H9 (cell line): ENCODE measurements around the gene SLMAP. TPM values are rescaled to one million over a fixed set of nuclear protein-coding genes. Genes with fewer than 3 reads are reported as not detected.

Experiments used
- DNase-seq: peaks from one replicate; pipeline ENCODE4 v3.0.0-alpha.2; 2017
- H2AFZ ChIP-seq: one replicate; pipeline ENCODE4 v1.6.1; 2013; ENCODE audit warnings: mild to moderate bottlenecking, low read length, control low read depth, moderate library complexity
- H2AK5ac ChIP-seq: 2 replicates; pipeline ENCODE4 v1.6.1; 2013; ENCODE audit warnings: low read length, control low read depth, mixed read lengths; ENCODE audit not compliant: insufficient read length
- H2BK120ac ChIP-seq: one replicate; pipeline ENCODE4 v1.6.1; 2013; ENCODE audit warnings: low read depth, mild to moderate bottlenecking, low read length, control low read depth, inconsistent platforms; ENCODE audit not compliant: poor library complexity, severe bottlenecking
- H2BK12ac ChIP-seq: 2 replicates; pipeline ENCODE4 v1.6.1; 2013; ENCODE audit warnings: low read length, control low read depth, mixed read lengths, low read depth; ENCODE audit not compliant: insufficient read length
- H2BK15ac ChIP-seq: 2 replicates; pipeline ENCODE4 v1.6.1; 2013; ENCODE audit warnings: low read depth, low read length, control low read depth
- H2BK20ac ChIP-seq: one replicate; pipeline ENCODE4 v1.6.1; 2013; ENCODE audit warnings: low read depth, mild to moderate bottlenecking, low read length, control low read depth, inconsistent platforms; ENCODE audit not compliant: poor library complexity, severe bottlenecking
- H2BK5ac ChIP-seq: 2 replicates; pipeline ENCODE4 v1.6.1; 2013; ENCODE audit warnings: low read length, control low read depth, mixed read lengths; ENCODE audit not compliant: insufficient read length
- H3K14ac ChIP-seq: 2 replicates; pipeline ENCODE4 v1.6.1; 2013; ENCODE audit warnings: low read length, control low read depth; ENCODE audit not compliant: insufficient read depth
- H3K18ac ChIP-seq: 2 replicates; pipeline ENCODE4 v1.6.1; 2013; ENCODE audit warnings: low read depth, mild to moderate bottlenecking, mixed read lengths, low read length, control low read depth; ENCODE audit not compliant: insufficient read length
- H3K23ac ChIP-seq: 2 replicates; pipeline ENCODE4 v1.6.1; 2013; ENCODE audit warnings: low read length, control low read depth, mixed read lengths, low read depth; ENCODE audit not compliant: insufficient read length
- H3K23me2 ChIP-seq: 2 replicates; pipeline ENCODE4 v1.6.1; 2013; ENCODE audit warnings: low read depth, mild to moderate bottlenecking, mixed read lengths, low read length, control low read depth; ENCODE audit not compliant: insufficient read length, poor library complexity, severe bottlenecking
- H3K27ac ChIP-seq: 2 replicates; pipeline ENCODE4 v1.5.1; 2013; ENCODE audit warnings: low read length, control low read depth, mixed read lengths, low read depth; ENCODE audit not compliant: insufficient read length
- H3K27me3 ChIP-seq: 2 replicates; pipeline ENCODE4 v1.6.1; 2013; ENCODE audit warnings: low read length, control low read depth, inconsistent platforms; ENCODE audit not compliant: insufficient read depth
- H3K4ac ChIP-seq: 2 replicates; pipeline ENCODE4 v1.6.1; 2013; ENCODE audit warnings: low read depth, mild to moderate bottlenecking, control low read depth, inconsistent platforms, low read length, moderate library complexity
- H3K4me1 ChIP-seq: 2 replicates; pipeline ENCODE4 v1.6.1; 2013; ENCODE audit warnings: low read length, control low read depth, inconsistent platforms; ENCODE audit not compliant: insufficient read depth
- H3K4me2 ChIP-seq: 2 replicates; pipeline ENCODE4 v1.6.1; 2013; ENCODE audit warnings: low read length, control low read depth, mixed read lengths; ENCODE audit not compliant: insufficient read length, insufficient read depth
- H3K56ac ChIP-seq: 2 replicates; pipeline ENCODE4 v1.6.1; 2013; ENCODE audit warnings: low read depth, mild to moderate bottlenecking, mixed read lengths, low read length, control low read depth; ENCODE audit not compliant: insufficient read length
- H3K79me1 ChIP-seq: 2 replicates; pipeline ENCODE4 v1.6.1; 2013; ENCODE audit warnings: low read depth, mild to moderate bottlenecking, moderate library complexity, low read length, control low read depth, inconsistent platforms; ENCODE audit not compliant: insufficient read depth, poor library complexity, severe bottlenecking
- H3K79me2 ChIP-seq: 2 replicates; pipeline ENCODE4 v1.6.1; 2013; ENCODE audit warnings: low read length, control low read depth, inconsistent platforms; ENCODE audit not compliant: insufficient read depth
- H3K9ac ChIP-seq: 2 replicates; pipeline ENCODE4 v1.6.1; 2013; ENCODE audit warnings: low read length, control low read depth, mixed read lengths; ENCODE audit not compliant: insufficient read length; ENCODE audit errors: extremely low read depth
- H3K9me3 ChIP-seq: one replicate; pipeline ENCODE4 v1.6.1; 2013; ENCODE audit warnings: low read depth, low read length, inconsistent platforms; ENCODE audit not compliant: control insufficient read depth
- H3T11ph ChIP-seq: one replicate; pipeline ENCODE4 v1.6.1; 2013; ENCODE audit warnings: mild to moderate bottlenecking, low read length, control low read depth, inconsistent platforms
- H4K20me1 ChIP-seq: one replicate; pipeline ENCODE4 v1.6.1; 2013; ENCODE audit not compliant: control insufficient read depth, insufficient read length, insufficient read depth
- H4K5ac ChIP-seq: 2 replicates; pipeline ENCODE4 v1.6.1; 2013; ENCODE audit warnings: low read depth, mild to moderate bottlenecking, mixed read lengths, low read length, control low read depth; ENCODE audit not compliant: insufficient read length
- H4K8ac ChIP-seq: replicated peaks from 2 replicates; pipeline ENCODE4 v1.6.1; 2013; ENCODE audit warnings: low read length, control low read depth, mixed read lengths, low read depth; ENCODE audit not compliant: insufficient read length
- H4K91ac ChIP-seq: 2 replicates; pipeline ENCODE4 v1.6.1; 2013; ENCODE audit warnings: low read depth, mild to moderate bottlenecking, moderate library complexity, mixed read lengths, low read length, control low read depth; ENCODE audit not compliant: insufficient read length
- H3K27ac Mint-ChIP-seq, 3 experiments: 2 replicates in 2 of 3; 3 replicates in 1 of 3; pipeline ENCODE4 v1.8.0; 2020 to 2021; ENCODE audit warnings: mixed read lengths in 3 of 3, mild to moderate bottlenecking in 1 of 3, moderate library complexity in 1 of 3
- H3K27me3 Mint-ChIP-seq: 2 replicates; pipeline ENCODE4 v1.8.0; 2021; ENCODE audit warnings: low read depth, mild to moderate bottlenecking, moderate library complexity, mixed read lengths
- H3K36me3 Mint-ChIP-seq, 3 experiments: 2 replicates in 2 of 3; 3 replicates in 1 of 3; pipeline ENCODE4 v1.8.0; 2020 to 2021; ENCODE audit warnings: low read depth in 3 of 3, mixed read lengths in 3 of 3; ENCODE audit not compliant: insufficient read depth in 1 of 3
- H3K4me1 Mint-ChIP-seq, 2 experiments: 2 replicates each; pipeline ENCODE4 v1.8.0; 2020; ENCODE audit warnings: mixed read lengths in 2 of 2
- H3K4me3 Mint-ChIP-seq, 2 experiments: 2 replicates in 1 of 2; 3 replicates in 1 of 2; pipeline ENCODE4 v1.8.0; 2020 to 2021; ENCODE audit warnings: mild to moderate bottlenecking in 2 of 2, mixed read lengths in 2 of 2, moderate library complexity in 1 of 2
- H3K9me3 Mint-ChIP-seq, 2 experiments: 2 replicates in 1 of 2; 3 replicates in 1 of 2; pipeline ENCODE4 v1.8.0; 2020; ENCODE audit warnings: mild to moderate bottlenecking in 2 of 2, mixed read lengths in 2 of 2, moderate library complexity in 1 of 2
- CTCF ChIP-seq: fragments of 200-600 bp; sonication (generic); conservative IDR thresholded peaks from 3 replicates; pipeline ENCODE4 v1.8.0; 2021; ENCODE audit warnings: antibody characterized with exemption, mild to moderate bottlenecking
- WGBS: extraction: QIAGEN DNeasy Blood & Tissue Kit; methylation state at CpG from one replicate; pipeline ENCODE4 v1.1.7; 2013; ENCODE audit warnings: missing lambda C conversion rate, low lambda C conversion rate, mixed read lengths; ENCODE audit not compliant: insufficient read length; ENCODE audit errors: extremely low coverage; 5-methylcytosine and 5-hydroxymethylcytosine counted together
- total RNA-seq: library from RNA; stranded (reverse); gene quantifications from 2 replicates; pipeline ENCODE4 v1.2.1, GENCODE V29; 2021

SLMAP gene
- total RNA-seq, 1 experiment from 2014 or later: 65.1 TPM

- H3K56ac ChIP-seq: no peak overlapping the region
- H3K27me3 Mint-ChIP-seq: no peaks in the 10 kb centered on the region
- H3K23me2 ChIP-seq: no peaks in the 10 kb centered on the region
- H4K8ac ChIP-seq: no peak overlapping the region
- H3K27ac ChIP-seq: no peak overlapping the region
- H3K4me2 ChIP-seq: no peak overlapping the region
- no peaks in the 10 kb centered on the region for H3K4me1 Mint-ChIP-seq
- H2AFZ ChIP-seq: no peak overlapping the region
- H3K4me3 Mint-ChIP-seq: no peak overlapping the region
- no peaks in the 10 kb centered on the region for H3K9me3 Mint-ChIP-seq
- no peak overlapping the region for H4K91ac ChIP-seq
- peaks cover 5% of the 10 kb centered on the region for H3K79me1 ChIP-seq
- no peak overlapping the region for H3K23ac ChIP-seq
- no peak overlapping the region for H2BK5ac ChIP-seq
- H3K18ac ChIP-seq: no peak overlapping the region
- no peak overlapping the region for H2BK20ac ChIP-seq
- no peaks in the 10 kb centered on the region for H3K27me3 ChIP-seq
- H4K5ac ChIP-seq: no peak overlapping the region
- WGBS: no CpG with 5 or more reads among the region's 1 CpG
- H3K27ac Mint-ChIP-seq: no peak overlapping the region
- no peak for DNase-seq
- H3K9me3 ChIP-seq: no peaks in the 10 kb centered on the region
- H3K4ac ChIP-seq: no peak overlapping the region
- no peaks in the 10 kb centered on the region; a peak in 1 of 7 replicates for H3K36me3 Mint-ChIP-seq
- no peak overlapping the region for H3K9ac ChIP-seq
- no peak overlapping the region for H2BK12ac ChIP-seq
- TF ChIP-seq CTCF: no peak
- H3K79me2 ChIP-seq: peaks cover 2% of the 10 kb centered on the region; the same call in 1 of the 2 replicates
- H4K20me1 ChIP-seq: no peaks in the 10 kb centered on the region
- no peak overlapping the region for H2AK5ac ChIP-seq
- H3K14ac ChIP-seq: no peak overlapping the region
- H3K4me1 ChIP-seq: no peaks in the 10 kb centered on the region
- H2BK120ac ChIP-seq: no peak overlapping the region
- no peak overlapping the region for H3T11ph ChIP-seq
- no peak overlapping the region for H2BK15ac ChIP-seq
Observed at GRCh38 chr3:57792198-57792597, 36.1 kb downstream of the SLMAP start.
